ENCODE measurements around the gene COL23A1.
"Not testable (repeated sequence)": the region's sequence is repeated elsewhere in the genome, so short reads cannot be mapped to it uniquely, and the experiment has no call there.

Gene COL23A1

GRCh38 chr5:178201927-178202235, 388.3 kb downstream of the COL23A1 start:
- no peak for DNase-seq

GRCh38 chr5:178201221-178201926, 388.8 kb downstream of the COL23A1 start:
- no peak for DNase-seq

GRCh38 chr5:178199581-178200434, 390.4 kb downstream of the COL23A1 start:
- no peak for DNase-seq

GRCh38 chr5:178198706-178199105, 391.5 kb downstream of the COL23A1 start:
- DNase-seq = no peak

- not testable (repeated sequence) for DNase-seq
Observed at GRCh38 chr5:178198151-178198550, 392.0 kb downstream of the COL23A1 start.

DNA sequence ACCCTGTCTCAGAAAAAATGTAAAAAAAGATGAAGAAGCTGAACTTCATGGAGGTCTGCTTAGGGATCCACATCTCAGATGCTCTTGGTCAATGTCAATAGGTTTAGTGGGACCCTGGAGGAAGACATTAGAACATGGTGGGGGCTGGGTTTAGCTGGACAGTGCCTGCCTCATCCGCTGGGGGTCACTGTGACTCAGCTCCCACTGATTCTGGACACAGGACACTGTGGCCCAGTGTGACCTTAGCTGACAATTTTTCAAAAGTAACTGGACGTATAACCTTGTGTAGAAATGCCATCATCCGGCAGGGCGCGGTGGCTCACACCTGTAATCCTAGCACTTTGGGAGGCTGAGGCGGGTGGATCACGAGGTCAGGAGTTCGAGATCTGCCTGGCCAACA, 393.2 kb downstream of the COL23A1 start:
- DNase-seq = no peak

DNA sequence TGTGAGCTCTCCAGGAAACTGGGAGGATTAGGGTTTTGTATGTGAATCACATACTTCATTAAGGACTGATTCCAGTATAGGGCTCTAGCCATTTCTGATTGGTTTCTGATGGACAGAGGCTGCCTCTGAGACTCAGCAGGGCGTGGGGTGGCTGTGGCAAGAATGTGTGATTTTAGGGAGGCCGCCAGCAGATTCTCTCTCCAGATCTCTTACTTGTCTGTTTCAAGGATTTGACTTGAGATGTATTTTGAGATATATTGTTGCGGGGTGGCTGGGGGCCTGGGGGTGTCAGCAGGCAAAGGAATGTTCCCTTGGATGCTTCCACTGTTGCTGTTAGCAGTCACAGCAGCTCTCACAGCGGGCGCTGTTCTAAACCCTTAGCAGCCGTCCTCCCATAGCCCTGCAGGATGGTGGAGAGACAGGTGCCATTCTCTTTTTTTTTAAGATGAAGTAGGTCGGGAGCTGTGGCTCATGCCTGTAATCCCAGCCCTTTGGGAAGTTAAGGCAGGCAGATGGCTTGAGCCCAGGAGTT, 393.8 kb downstream of the COL23A1 start:
- DNase-seq = no peak

- DNase-seq = no peak
Observed at GRCh38 chr5:178194026-178194425, 396.2 kb downstream of the COL23A1 start.

DNA sequence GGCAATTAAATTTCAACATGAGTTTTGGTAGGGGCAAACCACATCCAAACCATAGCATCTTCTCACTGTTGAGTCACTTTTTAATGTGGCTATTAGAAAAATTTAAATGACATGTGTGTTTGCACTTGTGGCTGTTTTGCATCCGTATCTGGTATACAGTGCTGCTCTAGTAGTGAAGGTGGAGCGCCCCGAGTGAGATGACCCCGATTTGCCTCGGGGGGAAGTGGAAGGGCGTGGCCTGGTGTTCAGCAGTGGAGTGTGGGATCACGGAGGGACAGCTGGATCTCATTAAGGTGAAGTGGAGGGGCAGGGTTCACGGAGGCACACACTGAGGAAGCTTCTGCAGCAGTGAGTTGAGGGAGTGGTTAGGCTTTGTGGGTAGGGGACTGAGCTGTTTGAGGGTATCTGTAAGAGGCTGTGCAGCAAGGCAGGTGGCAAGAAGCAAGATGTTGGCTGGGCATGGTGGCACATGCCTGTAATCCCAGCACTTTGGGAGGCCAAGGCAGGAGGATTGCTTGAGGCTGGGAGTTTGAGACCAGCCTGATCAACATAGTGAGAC, 396.9 kb downstream of the COL23A1 start:
- no peak for DNase-seq

DNA sequence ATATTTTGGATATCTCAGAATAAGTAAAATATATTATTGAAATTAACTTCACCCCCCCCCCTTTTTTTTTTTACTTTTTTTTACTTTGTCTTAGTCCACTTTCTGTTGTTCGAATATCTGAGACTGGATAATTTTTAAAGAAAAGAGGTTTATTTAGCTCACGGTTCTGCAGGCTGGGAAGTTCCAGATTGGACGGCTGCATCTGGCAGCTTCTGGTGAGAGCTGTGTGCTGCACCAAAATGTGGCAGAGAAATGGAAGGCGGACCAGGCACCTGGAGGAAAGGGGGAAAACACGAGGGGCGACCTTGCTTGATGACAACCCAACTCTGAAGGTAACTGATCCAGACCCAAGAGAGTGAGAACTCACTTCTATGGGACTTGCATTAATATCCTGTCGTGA, 397.4 kb downstream of the COL23A1 start:
- DNase-seq = no peak

DNA sequence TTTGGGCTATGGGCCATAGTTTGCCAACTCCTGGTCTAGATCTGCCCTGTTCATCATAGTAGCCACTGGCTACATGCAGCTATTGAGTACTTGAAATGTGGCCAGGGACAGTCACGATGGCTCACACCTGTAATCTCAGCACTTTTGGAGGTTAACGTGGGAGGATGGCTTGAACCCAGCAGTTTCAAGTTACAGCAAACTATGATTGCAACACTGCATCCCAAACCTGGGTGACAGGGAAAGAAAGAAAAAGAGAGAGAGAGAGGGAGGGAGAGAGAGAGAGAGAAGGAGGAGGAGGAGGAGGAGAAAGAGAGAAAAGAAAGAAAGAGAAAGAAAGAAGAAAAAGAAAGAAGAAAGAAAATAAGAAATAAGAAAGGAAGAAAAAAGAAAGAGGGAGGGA, 397.9 kb downstream of the COL23A1 start:
- DNase-seq = no peak

DNA sequence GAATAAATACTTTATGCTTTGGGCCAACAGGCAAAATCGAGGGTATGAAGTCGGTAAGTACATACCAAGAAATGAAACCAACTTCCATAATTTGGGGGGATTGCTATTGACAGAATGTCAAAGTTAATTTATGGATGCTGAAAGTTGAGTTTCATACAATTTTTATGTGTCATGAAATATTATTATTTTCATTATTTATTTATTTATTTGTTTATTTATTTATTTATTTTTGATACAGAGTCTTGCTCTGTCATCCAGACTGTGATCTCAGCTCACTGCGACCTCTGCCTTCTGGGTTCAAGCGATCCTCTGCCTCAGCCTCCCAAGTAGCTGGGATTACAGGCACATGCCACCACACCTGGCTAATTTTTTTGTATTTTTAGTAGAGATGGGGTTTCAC, 398.5 kb downstream of the COL23A1 start:
- no peak for DNase-seq

DNA sequence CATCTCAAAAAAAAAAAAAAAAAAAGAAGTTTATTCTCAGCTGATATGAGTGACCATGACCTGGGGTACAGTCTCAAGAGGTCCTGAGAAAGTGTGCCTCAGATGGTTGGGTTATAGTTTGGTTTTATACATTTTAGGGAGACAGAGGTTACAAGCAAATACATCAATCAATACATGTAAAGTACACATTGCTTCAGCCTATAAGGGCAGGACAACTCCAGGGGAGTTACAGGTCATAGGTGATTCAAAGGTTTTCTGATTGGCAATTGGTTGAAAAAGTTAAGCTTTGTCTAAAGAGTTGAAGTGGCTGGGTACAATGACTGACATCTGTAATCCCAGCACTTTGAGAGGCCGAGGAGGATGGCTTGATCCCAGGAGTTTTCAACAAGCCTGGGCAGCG, 400.8 kb downstream of the COL23A1 start:
- DNase-seq = no peak
